Mesenchymal stem cell (in vitro differentiated cells and primary cell): Measurements from ENCODE around the gene GPR179.

ENCODE experiments used
- DNase-seq: peaks from one replicate; pipeline ENCODE4 v3.0.0-alpha.2; 2013
- H2AFZ ChIP-seq: one replicate; pipeline ENCODE4 v1.6.1; 2013; ENCODE audit warnings: low read depth, mild to moderate bottlenecking, control low read depth, inconsistent platforms, low read length, moderate library complexity
- H2AK5ac ChIP-seq: 2 replicates; pipeline ENCODE4 v1.6.1; 2013; ENCODE audit warnings: low read length, moderate library complexity, mild to moderate bottlenecking, inconsistent platforms; ENCODE audit not compliant: severe bottlenecking
- H2BK120ac ChIP-seq: one replicate; pipeline ENCODE4 v1.6.1; 2013; ENCODE audit warnings: low read depth, mild to moderate bottlenecking, inconsistent platforms, low read length, moderate library complexity
- H2BK12ac ChIP-seq, 2 experiments: one replicate each; pipeline ENCODE4 v1.6.1; 2013; ENCODE audit warnings: inconsistent platforms in 2 of 2, low read length in 2 of 2, mild to moderate bottlenecking in 2 of 2, moderate library complexity in 2 of 2, control low read depth in 1 of 2
- H2BK15ac ChIP-seq: one replicate; pipeline ENCODE4 v1.6.1; 2013; ENCODE audit warnings: mild to moderate bottlenecking, low read depth, inconsistent platforms; ENCODE audit not compliant: poor library complexity, severe bottlenecking
- H2BK5ac ChIP-seq: 2 replicates; pipeline ENCODE4 v1.6.1; 2013; ENCODE audit warnings: low read depth, mild to moderate bottlenecking, low read length, control low read depth, inconsistent platforms; ENCODE audit not compliant: poor library complexity, severe bottlenecking
- H3K14ac ChIP-seq, 2 experiments: one replicate each; pipeline ENCODE4 v1.6.1; 2013; ENCODE audit warnings: inconsistent platforms in 2 of 2, low read length in 2 of 2, control low read depth in 1 of 2, mild to moderate bottlenecking in 1 of 2, moderate library complexity in 1 of 2
- H3K18ac ChIP-seq, 2 experiments: one replicate each; pipeline ENCODE4 v1.6.1; 2013; ENCODE audit warnings: inconsistent platforms in 2 of 2, low read length in 2 of 2, control low read depth in 1 of 2, low read depth in 1 of 2, mild to moderate bottlenecking in 1 of 2
- H3K23ac ChIP-seq, 2 experiments: one replicate each; pipeline ENCODE4 v1.6.1; 2013; ENCODE audit warnings: inconsistent platforms in 2 of 2, low read length in 2 of 2, mild to moderate bottlenecking in 2 of 2, moderate library complexity in 2 of 2, control low read depth in 1 of 2
- H3K27ac ChIP-seq: 2 replicates; pipeline ENCODE4 v1.5.1; 2013; ENCODE audit warnings: mild to moderate bottlenecking, moderate library complexity, low read length, control low read depth, inconsistent platforms; ENCODE audit not compliant: poor library complexity, severe bottlenecking
- H3K27me3 ChIP-seq, 2 experiments: 2 replicates each; pipeline versions ENCODE4 v1.6.1 to v1.7.0; 2013; ENCODE audit warnings: low read length in 2 of 2, mild to moderate bottlenecking in 2 of 2, moderate library complexity in 2 of 2, control low read depth in 1 of 2, inconsistent platforms in 1 of 2; ENCODE audit not compliant: control insufficient read depth in 1 of 2, insufficient read depth in 1 of 2
- H3K36me3 ChIP-seq, 2 experiments: 2 replicates each; pipeline versions ENCODE4 v1.6.1 to v1.7.0; 2013; ENCODE audit warnings: low read length in 2 of 2, control low read depth in 1 of 2, inconsistent platforms in 1 of 2, low read depth in 1 of 2, mild to moderate bottlenecking in 1 of 2; ENCODE audit not compliant: insufficient read depth in 2 of 2, control insufficient read depth in 1 of 2
- H3K4ac ChIP-seq, 2 experiments: one replicate each; pipeline ENCODE4 v1.6.1; 2013; ENCODE audit warnings: inconsistent platforms in 2 of 2, low read length in 2 of 2, mild to moderate bottlenecking in 2 of 2, moderate library complexity in 2 of 2, control low read depth in 1 of 2, low read depth in 1 of 2
- H3K4me1 ChIP-seq: 2 replicates; pipeline ENCODE4 v1.6.1; 2013; ENCODE audit warnings: low read depth, low read length, control low read depth; ENCODE audit not compliant: control insufficient read depth, insufficient read depth
- H3K4me2 ChIP-seq: 2 replicates; pipeline ENCODE4 v1.6.1; 2013; ENCODE audit warnings: low read length, mild to moderate bottlenecking, inconsistent platforms; ENCODE audit not compliant: poor library complexity, severe bottlenecking
- H3K4me3 ChIP-seq, 2 experiments: 2 replicates each; pipeline versions ENCODE4 v1.5.1 to v1.7.0; 2013; ENCODE audit warnings: low read length in 2 of 2, mild to moderate bottlenecking in 2 of 2, control low read depth in 1 of 2, low read depth in 1 of 2; ENCODE audit not compliant: insufficient read depth in 1 of 2
- H3K79me1 ChIP-seq: replicated peaks from 2 replicates; pipeline ENCODE4 v1.6.1; 2013; ENCODE audit warnings: mild to moderate bottlenecking, control low read depth, low read length, inconsistent platforms; ENCODE audit not compliant: poor library complexity, severe bottlenecking
- H3K9ac ChIP-seq: 2 replicates; pipeline ENCODE4 v1.7.0; 2013; ENCODE audit warnings: mild to moderate bottlenecking, low read length, moderate library complexity
- H3K9me3 ChIP-seq: 2 replicates; pipeline ENCODE4 v1.7.0; 2013; ENCODE audit warnings: mild to moderate bottlenecking, low read length; ENCODE audit not compliant: control insufficient read depth
- H4K8ac ChIP-seq: one replicate; pipeline ENCODE4 v1.6.1; 2013; ENCODE audit warnings: inconsistent platforms, mild to moderate bottlenecking, low read length, moderate library complexity
- H4K91ac ChIP-seq: one replicate; pipeline ENCODE4 v1.6.1; 2013; ENCODE audit warnings: mild to moderate bottlenecking, low read length, inconsistent platforms
- WGBS: methylation state at CpG from one replicate; pipeline ENCODE4 v1.1.7; 2013; ENCODE audit warnings: mixed read lengths; 5-methylcytosine and 5-hydroxymethylcytosine counted together

The GPR179 gene

GRCh38 chr17:38349097-38349730 lies 5.5 kb upstream of the GPR179 start:
- Histone ChIP-seq H3K79me1 (peaks cover 6% of the 10 kb centered on the region), H3K4me1 (peaks cover 5% of the 10 kb centered on the region), H3K9me3 (no peaks in the 10 kb centered on the region), H3K4me2 (no peak overlapping the region), H2BK15ac (no peak overlapping the region), H3K27ac (no peak overlapping the region), H4K91ac (no peak overlapping the region), H2BK5ac (no peak overlapping the region), H3K4ac (no peak overlapping the region), H2BK12ac (no peak overlapping the region), H3K14ac (no peak overlapping the region), H3K36me3 (no peaks in the 10 kb centered on the region), H2AFZ (no peak overlapping the region), H3K9ac (no peak overlapping the region), H2AK5ac (no peak overlapping the region), H3K27me3 (peaks cover 5% of the 10 kb centered on the region in 2 experiments), H3K4me3 (no peak overlapping the region), H3K23ac (no peak overlapping the region), H2BK120ac (no peak overlapping the region), H3K18ac (no peak overlapping the region), H4K8ac (no peak overlapping the region)
- 15% methylated on average over 8 of the region's 8 CpGs for WGBS
- DNase-seq = peak; percentile 86

GRCh38 chr17:38345743-38346142 lies 2.0 kb upstream of the GPR179 start:
- Histone ChIP-seq H3K14ac (no peak overlapping the region), H3K9me3 (no peaks in the 10 kb centered on the region), H4K91ac (no peak overlapping the region), H2BK12ac (no peak overlapping the region), H2BK5ac (no peak overlapping the region), H3K4me3 (no peak overlapping the region), H3K18ac (no peak overlapping the region), H3K27me3 (peaks cover 25 to 31% of the 10 kb centered on the region in 2 experiments), H3K27ac (no peak overlapping the region), H2BK15ac (no peak overlapping the region), H2BK120ac (no peak overlapping the region), H3K36me3 (no peaks in the 10 kb centered on the region), H3K9ac (no peak overlapping the region), H3K23ac (no peak overlapping the region), H3K4ac (no peak overlapping the region), H3K79me1 (no peaks in the 10 kb centered on the region), H2AFZ (no peak overlapping the region), H2AK5ac (no peak overlapping the region), H4K8ac (no peak overlapping the region), H3K4me2 (no peak overlapping the region), H3K4me1 (peaks cover 5% of the 10 kb centered on the region)
- 92% methylated on average over 7 of the region's 7 CpGs for WGBS
- no peak for DNase-seq

- Histone ChIP-seq H2BK12ac (no peak overlapping the region), H3K14ac (peak overlapping the region in 1 of 2 experiments; percentile 94), H3K9ac (no peak overlapping the region), H2AK5ac (no peak overlapping the region), H4K91ac (no peak overlapping the region), H3K4me1 (peaks cover 5% of the 10 kb centered on the region), H4K8ac (no peak overlapping the region), H3K27ac (no peak overlapping the region), H2AFZ (no peak overlapping the region), H3K23ac (no peak overlapping the region), H3K9me3 (no peaks in the 10 kb centered on the region), H3K36me3 (no peaks in the 10 kb centered on the region), H3K18ac (no peak overlapping the region), H2BK120ac (no peak overlapping the region), H3K4me3 (no peak overlapping the region), H3K27me3 (peaks cover 27 to 32% of the 10 kb centered on the region in 2 experiments), H3K4me2 (no peak overlapping the region), H3K79me1 (no peaks in the 10 kb centered on the region), H2BK5ac (no peak overlapping the region), H2BK15ac (no peak overlapping the region), H3K4ac (no peak overlapping the region)
- DNase-seq = no peak
- WGBS = 93% methylated on average over 3 of the region's 3 CpGs
These were observed 627 bp upstream of the GPR179 start for GRCh38 chr17:38344420-38344745.

- no peak overlapping the region for H3K4me2 ChIP-seq
- no peak overlapping the region for H3K23ac ChIP-seq
- H3K27ac ChIP-seq = no peak overlapping the region
- H3K4ac ChIP-seq = no peak overlapping the region
- 90% methylated on average over 18 of the region's 18 CpGs for WGBS
- H3K14ac ChIP-seq = no peak overlapping the region
- H3K9ac ChIP-seq = no peak overlapping the region
- no peaks in the 10 kb centered on the region for H3K79me1 ChIP-seq
- H3K9me3 ChIP-seq = no peaks in the 10 kb centered on the region
- no peak overlapping the region for H2BK5ac ChIP-seq
- H4K8ac ChIP-seq = no peak overlapping the region
- no peaks in the 10 kb centered on the region for H3K36me3 ChIP-seq
- H2BK15ac ChIP-seq = no peak overlapping the region
- no peak overlapping the region for H2AFZ ChIP-seq
- DNase-seq = no peak
- no peak overlapping the region for H2BK12ac ChIP-seq
- H3K27me3 ChIP-seq = peaks cover 39 to 45% of the 10 kb centered on the region in 2 experiments
- no peak overlapping the region for H4K91ac ChIP-seq
- no peak overlapping the region for H2AK5ac ChIP-seq
- H3K4me1 ChIP-seq = peaks cover 5% of the 10 kb centered on the region
- no peak overlapping the region for H3K4me3 ChIP-seq
- H2BK120ac ChIP-seq = no peak overlapping the region
- H3K18ac ChIP-seq = no peak overlapping the region
These were observed 709 bp downstream of the GPR179 start for GRCh38 chr17:38342886-38343607.
